Stimulated activated memory B cell treated with anti-CD40 and anti-IgM and Interleukin-4, amounts not matched to agents 10 μg/mL and 1 μg/mL and 100 μg/mL, for 72 hours (primary cell): Measurements from ENCODE around the gene ANKS1A.
"Not testable (repeated sequence)": the region's sequence is repeated elsewhere in the genome, so short reads cannot be mapped to it uniquely, and the experiment has no call there.

Experiments used
- ATAC-seq: fragments of 150-1000 bp; cut with Tn5 transposase; 2 replicates; pipeline ENCODE4 v1.10.0; 2021
- H3K27ac Mint-ChIP-seq: one replicate; pipeline ENCODE4 v1.8.0; 2022; ENCODE audit warnings: mild to moderate bottlenecking, mixed read lengths
- H3K27me3 Mint-ChIP-seq: one replicate; pipeline ENCODE4 v1.8.0; 2022; ENCODE audit warnings: mixed read lengths
- H3K36me3 Mint-ChIP-seq: one replicate; pipeline ENCODE4 v1.8.0; 2022; ENCODE audit warnings: mixed read lengths
- H3K4me1 Mint-ChIP-seq: one replicate; pipeline ENCODE4 v1.8.0; 2022; ENCODE audit warnings: mixed read lengths
- H3K4me3 Mint-ChIP-seq: one replicate; pipeline ENCODE4 v1.8.0; 2022; ENCODE audit warnings: mild to moderate bottlenecking, moderate library complexity, mixed read lengths
- H3K9me3 Mint-ChIP-seq: one replicate; pipeline ENCODE4 v1.8.0; 2022; ENCODE audit warnings: mixed read lengths

Gene ANKS1A

GRCh38 chr6:35088281-35089215 lies 199.5 kb downstream of the ANKS1A start:
- peaks cover 56% of the 10 kb centered on the region for H3K36me3 Mint-ChIP-seq
- no peaks in the 10 kb centered on the region for H3K4me1 Mint-ChIP-seq
- no peaks in the 10 kb centered on the region for H3K27me3 Mint-ChIP-seq
- ATAC-seq = no peak
- no peaks in the 10 kb centered on the region for H3K9me3 Mint-ChIP-seq
- H3K27ac Mint-ChIP-seq = no peak overlapping the region
- no peak overlapping the region for H3K4me3 Mint-ChIP-seq

- Mint-ChIP-seq H3K4me3 (no peak overlapping the region), H3K27ac (no peak overlapping the region), H3K36me3 (peaks cover 54% of the 10 kb centered on the region), H3K4me1 (no peaks in the 10 kb centered on the region), H3K9me3 (no peaks in the 10 kb centered on the region), H3K27me3 (no peaks in the 10 kb centered on the region)
- ATAC-seq = no peak
Measured at GRCh38 chr6:35089216-35089934, 200.3 kb downstream of the ANKS1A start.

- Mint-ChIP-seq H3K9me3 (no peaks in the 10 kb centered on the region), H3K4me1 (no peaks in the 10 kb centered on the region), H3K27ac (no peak overlapping the region), H3K4me3 (no peak overlapping the region), H3K27me3 (no peaks in the 10 kb centered on the region), H3K36me3 (peaks cover 47% of the 10 kb centered on the region)
- ATAC-seq = no peak
Measured at GRCh38 chr6:35089935-35090505, 201.0 kb downstream of the ANKS1A start.

GRCh38 chr6:35090734-35091133 lies 201.7 kb downstream of the ANKS1A start:
- no peaks in the 10 kb centered on the region for H3K9me3 Mint-ChIP-seq
- H3K27ac Mint-ChIP-seq = no peak overlapping the region
- peaks cover 42% of the 10 kb centered on the region for H3K36me3 Mint-ChIP-seq
- H3K27me3 Mint-ChIP-seq = no peaks in the 10 kb centered on the region
- no peak overlapping the region for H3K4me3 Mint-ChIP-seq
- ATAC-seq = no peak
- no peaks in the 10 kb centered on the region for H3K4me1 Mint-ChIP-seq

DNA sequence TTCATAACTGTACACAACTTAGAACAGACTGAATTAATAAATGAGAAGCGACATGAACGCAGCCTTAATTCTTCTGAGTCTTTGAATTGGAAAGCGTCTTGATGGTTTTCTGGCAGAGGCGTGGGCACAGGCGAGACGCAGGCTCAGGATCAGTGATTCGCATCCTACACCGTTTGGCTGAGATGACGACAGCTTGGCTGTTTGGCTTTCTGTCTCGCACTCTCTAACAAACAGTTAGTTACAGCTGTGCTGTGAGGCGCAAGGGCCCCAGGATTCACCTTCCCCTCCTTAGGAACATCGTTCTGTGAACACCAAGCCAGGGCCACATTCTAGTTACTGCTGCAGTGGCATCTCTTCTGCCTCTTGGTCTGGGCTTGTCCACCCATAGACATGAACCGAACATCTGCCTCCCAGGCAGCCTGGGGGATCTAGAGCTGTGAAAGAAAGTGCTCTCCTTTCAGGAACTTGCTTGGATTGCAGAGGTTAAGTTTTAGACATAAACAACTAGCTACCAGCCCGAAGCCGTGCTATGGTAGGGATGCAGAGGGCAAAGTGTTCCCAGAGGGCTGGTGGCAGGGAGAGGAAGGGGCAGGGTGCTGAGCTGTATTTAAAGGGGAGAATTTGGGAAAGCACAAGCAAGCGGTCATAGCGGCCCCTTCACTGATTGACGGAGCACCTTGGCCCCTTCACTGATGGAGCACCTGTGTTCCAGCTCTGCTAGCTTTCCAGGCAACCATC lies 202.5 kb downstream of the ANKS1A start:
- H3K27me3 Mint-ChIP-seq = no peaks in the 10 kb centered on the region
- no peak overlapping the region for H3K4me3 Mint-ChIP-seq
- no peaks in the 10 kb centered on the region for H3K4me1 Mint-ChIP-seq
- no peaks in the 10 kb centered on the region for H3K9me3 Mint-ChIP-seq
- peaks cover 35% of the 10 kb centered on the region for H3K36me3 Mint-ChIP-seq
- no peak for ATAC-seq
- no peak overlapping the region for H3K27ac Mint-ChIP-seq

- H3K36me3 Mint-ChIP-seq = peaks cover 25% of the 10 kb centered on the region
- ATAC-seq = no peak
- no peaks in the 10 kb centered on the region for H3K4me1 Mint-ChIP-seq
- H3K27me3 Mint-ChIP-seq = no peaks in the 10 kb centered on the region
- H3K4me3 Mint-ChIP-seq = no peak overlapping the region
- H3K9me3 Mint-ChIP-seq = no peaks in the 10 kb centered on the region
- H3K27ac Mint-ChIP-seq = no peak overlapping the region
Measured at GRCh38 chr6:35092362-35093117, 203.5 kb downstream of the ANKS1A start.

DNA sequence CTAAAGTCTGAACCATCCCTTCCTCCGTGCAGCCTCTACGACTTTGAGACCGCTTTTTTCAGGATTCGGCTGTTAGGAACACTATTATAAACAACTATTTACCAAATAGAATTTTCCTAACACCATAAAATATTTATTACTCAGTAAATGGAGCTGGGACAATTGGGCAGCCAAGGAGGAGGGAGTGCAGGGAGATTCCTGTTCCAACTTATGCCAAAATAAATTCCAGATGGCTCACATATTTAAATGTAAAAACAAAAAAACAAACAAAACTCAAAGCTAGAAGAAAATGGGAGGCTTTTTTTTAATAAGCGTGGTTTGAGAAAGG lies 204.0 kb downstream of the ANKS1A start:
- no peaks in the 10 kb centered on the region for H3K4me1 Mint-ChIP-seq
- no peaks in the 10 kb centered on the region for H3K9me3 Mint-ChIP-seq
- no peaks in the 10 kb centered on the region for H3K27me3 Mint-ChIP-seq
- no peak overlapping the region for H3K27ac Mint-ChIP-seq
- H3K4me3 Mint-ChIP-seq = no peak overlapping the region
- H3K36me3 Mint-ChIP-seq = peaks cover 19% of the 10 kb centered on the region
- no peak for ATAC-seq

- Mint-ChIP-seq H3K4me3 (no peak overlapping the region), H3K4me1 (no peaks in the 10 kb centered on the region), H3K36me3 (peaks cover 12% of the 10 kb centered on the region), H3K27ac (no peak overlapping the region), H3K9me3 (no peaks in the 10 kb centered on the region), H3K27me3 (no peaks in the 10 kb centered on the region)
- ATAC-seq = no peak
Measured at GRCh38 chr6:35093783-35094182, 204.7 kb downstream of the ANKS1A start.

GRCh38 chr6:35094183-35094582 lies 205.1 kb downstream of the ANKS1A start:
- Mint-ChIP-seq H3K36me3 (peaks cover 8% of the 10 kb centered on the region), H3K4me1 (no peaks in the 10 kb centered on the region), H3K27me3 (no peaks in the 10 kb centered on the region), H3K4me3 (no peak overlapping the region), H3K27ac (no peak overlapping the region), H3K9me3 (no peaks in the 10 kb centered on the region)
- ATAC-seq = no peak

- Mint-ChIP-seq H3K36me3 (peaks cover under 1% of the 10 kb centered on the region), H3K4me3 (no peak overlapping the region), H3K27me3 (no peaks in the 10 kb centered on the region), H3K9me3 (no peaks in the 10 kb centered on the region), H3K27ac (no peak overlapping the region), H3K4me1 (no peaks in the 10 kb centered on the region)
- ATAC-seq = no peak
Measured at GRCh38 chr6:35096129-35096862, 207.2 kb downstream of the ANKS1A start.

DNA sequence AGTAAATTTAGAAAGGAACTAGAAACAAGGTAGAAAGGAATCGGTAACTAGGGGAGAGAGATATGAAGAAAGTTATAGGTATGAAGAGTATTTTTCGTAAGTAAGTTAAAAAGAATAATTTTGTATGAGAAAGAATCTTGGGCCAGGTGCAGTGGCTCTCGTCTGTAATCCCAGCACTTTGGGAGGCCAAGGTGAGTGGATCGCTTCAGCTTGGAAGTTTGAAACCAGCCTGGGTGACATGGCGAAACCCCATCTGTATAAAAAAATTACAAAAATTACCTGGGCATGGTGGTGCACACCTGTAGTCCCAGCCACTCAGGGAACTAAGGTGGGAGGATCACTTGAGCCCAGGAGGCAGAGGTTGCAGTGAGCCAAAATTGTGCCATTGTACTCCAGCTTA lies 210.1 kb downstream of the ANKS1A start:
- Mint-ChIP-seq H3K36me3 (no peaks in the 10 kb centered on the region), H3K9me3 (no peaks in the 10 kb centered on the region), H3K27me3 (no peaks in the 10 kb centered on the region), H3K4me1 (no peaks in the 10 kb centered on the region), H3K4me3 (no peak overlapping the region), H3K27ac (no peak overlapping the region)
- no peak for ATAC-seq

GRCh38 chr6:35105078-35105477 lies 216.0 kb downstream of the ANKS1A start:
- Mint-ChIP-seq H3K27me3 (peaks cover 10% of the 10 kb centered on the region), H3K9me3 (peaks cover 3% of the 10 kb centered on the region), H3K36me3 (peaks cover 8% of the 10 kb centered on the region), H3K4me3 (no peak overlapping the region), H3K4me1 (peaks cover 18% of the 10 kb centered on the region), H3K27ac (no peak overlapping the region)
- ATAC-seq = no peak

- peaks cover 18% of the 10 kb centered on the region for H3K4me1 Mint-ChIP-seq
- H3K36me3 Mint-ChIP-seq, H3K9me3 Mint-ChIP-seq, H3K27ac Mint-ChIP-seq, H3K27me3 Mint-ChIP-seq, ATAC-seq, H3K4me3 Mint-ChIP-seq: not testable (repeated sequence)
Measured at GRCh38 chr6:35106061-35106460, 217.0 kb downstream of the ANKS1A start.

GRCh38 chr6:35107208-35107607 lies 218.2 kb downstream of the ANKS1A start:
- peaks cover 18% of the 10 kb centered on the region for H3K4me1 Mint-ChIP-seq
- peak overlapping the region; percentile 58 for H3K4me3 Mint-ChIP-seq
- not testable (repeated sequence) for ATAC-seq, H3K27me3 Mint-ChIP-seq, H3K36me3 Mint-ChIP-seq, H3K9me3 Mint-ChIP-seq
- peak overlapping the region; percentile 53 for H3K27ac Mint-ChIP-seq
